ENCODE measurements around the gene NEDD9. TPM values are rescaled to one million over a fixed set of nuclear protein-coding genes. Genes with fewer than 3 reads are reported as not detected.

NEDD9 gene
- total RNA-seq, 4 donors from 2014 or later = 19.8 to 49.4 (median 35.6) TPM

DNA sequence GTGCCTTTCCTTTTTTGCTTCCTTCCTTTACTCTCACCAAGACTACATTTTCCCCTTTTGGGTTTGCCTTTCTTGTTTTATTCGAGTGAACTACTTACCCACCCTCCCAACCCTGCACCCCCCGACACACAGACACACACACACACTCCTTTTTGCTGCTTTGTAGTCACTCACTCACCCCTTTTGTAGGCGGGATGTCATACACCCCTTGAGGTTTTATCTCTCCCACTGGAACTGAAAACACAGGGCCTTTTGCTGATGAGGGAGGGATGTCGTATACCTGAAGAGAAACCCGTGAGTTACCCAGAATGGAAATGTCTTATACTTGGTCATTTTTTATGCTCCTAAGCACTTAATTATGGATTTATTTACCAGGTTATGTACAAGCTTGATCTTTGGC, 40.3 kb downstream of the NEDD9 start:
- intact Hi-C loops (cut with DNase I; ENCODE audit: low total_unique reads) (no loop called here), in situ Hi-C loops (cut with MboI; ENCODE audit: low sequenced_read_pairs in 4 of 4) (no loop called here)
- Histone ChIP-seq H3K4me3 (no peak overlapping the region), H3K9me3 (no peaks in the 10 kb centered on the region), H3K27ac (no peak overlapping the region), H3K27me3 (no peaks in the 10 kb centered on the region), H3K36me3 (peaks cover 0 to 55% of the 10 kb centered on the region in 2 donors), H3K4me1 (peaks cover 9% of the 10 kb centered on the region in 2 donors)
- ATAC-seq (no peak), DNase-seq (no peak)
- TF ChIP-seq CTCF (IDR thresholded peaks at IDR 0.05 in 4 of 5, conservative IDR thresholded peaks at IDR 0.05 in 1 of 5) = no peak
- no peak for TF ChIP-seq POLR2A (IDR thresholded peaks at IDR 0.05)

- H3K27ac ChIP-seq = no peak overlapping the region
- H3K9me3 ChIP-seq = no peaks in the 10 kb centered on the region
- peaks cover 0 to 61% of the 10 kb centered on the region in 2 donors for H3K36me3 ChIP-seq
- peaks cover 7 to 8% of the 10 kb centered on the region in 2 donors for H3K4me1 ChIP-seq
- H3K4me3 ChIP-seq = no peak overlapping the region
- H3K27me3 ChIP-seq = no peaks in the 10 kb centered on the region
- ATAC-seq (no peak), DNase-seq (no peak)
- intact Hi-C loops (cut with DNase I; ENCODE audit: low total_unique reads) (no loop called here), in situ Hi-C loops (cut with MboI; ENCODE audit: low sequenced_read_pairs in 4 of 4) (no loop called here)
- TF ChIP-seq POLR2A (IDR thresholded peaks at IDR 0.05) (no peak), CTCF (IDR thresholded peaks at IDR 0.05 in 4 of 5, conservative IDR thresholded peaks at IDR 0.05 in 1 of 5) (no peak)
Measured at GRCh38 chr6:11190625-11191245, 41.7 kb downstream of the NEDD9 start.

DNA sequence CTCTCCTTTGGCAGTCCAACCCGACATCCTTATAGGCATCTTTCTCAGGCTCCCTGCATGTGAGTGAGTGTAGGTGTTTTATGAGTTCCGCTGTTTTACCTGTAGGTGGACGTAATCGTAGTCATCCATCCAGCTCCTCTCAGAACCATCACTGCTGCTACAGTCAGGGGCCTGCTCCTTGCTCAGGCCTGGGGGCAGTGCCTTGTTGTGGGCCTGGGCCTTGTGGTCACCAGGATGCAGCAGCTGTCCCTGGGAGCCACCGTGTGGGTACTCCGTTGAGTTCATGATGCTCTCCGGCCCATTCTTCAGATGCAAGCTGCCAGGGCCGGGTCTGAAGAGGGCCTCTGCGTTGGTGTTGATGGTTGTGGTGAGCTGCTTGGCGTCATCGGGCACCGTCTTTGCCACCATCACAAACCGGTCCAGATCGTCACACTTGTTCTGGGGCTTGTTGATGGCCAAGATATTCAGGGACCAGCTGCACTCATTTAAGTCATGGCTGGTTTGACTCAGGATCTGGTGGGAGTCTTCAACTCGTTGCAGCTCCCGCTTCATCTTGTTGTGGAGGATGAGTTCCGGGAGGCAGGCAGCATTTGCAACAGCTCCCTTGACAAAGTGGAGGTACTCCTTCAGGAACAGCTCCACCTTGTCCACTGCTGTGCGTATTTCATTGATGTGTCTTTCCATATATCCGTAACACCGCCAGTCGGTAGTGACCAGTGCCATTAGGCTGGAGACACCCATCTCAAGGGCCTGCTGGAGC, 42.4 kb downstream of the NEDD9 start:
- ATAC-seq = no peak

DNA sequence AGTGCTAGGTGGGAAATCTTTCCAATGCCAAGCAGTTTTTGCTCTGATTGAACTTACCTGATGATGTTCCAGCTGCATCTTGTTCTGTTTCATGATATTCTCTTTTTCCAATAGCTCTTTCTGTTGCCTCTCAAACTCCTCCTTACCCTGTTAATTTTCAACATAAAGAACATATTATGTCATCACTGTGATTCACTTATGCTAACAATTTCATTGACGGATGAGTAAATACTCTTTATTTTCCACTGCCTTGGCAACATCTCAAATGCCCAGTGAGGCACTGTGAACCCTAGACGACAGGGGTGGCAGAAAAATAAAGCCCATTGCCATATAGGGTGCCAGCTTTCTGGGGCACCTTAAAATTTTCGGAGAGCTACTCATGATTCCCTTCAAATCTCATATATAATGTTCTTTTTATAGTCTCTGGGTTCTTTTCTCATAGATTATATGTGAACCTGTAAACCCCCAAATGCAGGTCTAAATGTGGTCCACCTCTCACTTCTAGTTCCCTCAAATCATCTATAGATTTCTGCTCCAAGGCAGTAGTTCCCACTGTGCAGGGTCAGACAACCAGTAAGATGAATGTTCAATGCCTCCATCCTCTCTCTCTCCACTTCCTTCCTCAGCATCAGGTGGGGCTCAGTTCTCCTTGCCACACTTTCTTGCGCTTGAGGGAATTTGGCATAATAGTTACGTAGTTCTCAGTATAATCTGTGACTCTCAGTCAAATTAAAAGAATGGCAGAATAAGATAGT, 44.1 kb downstream of the NEDD9 start:
- H3K4me3 ChIP-seq = no peak overlapping the region
- TF ChIP-seq POLR2A (IDR thresholded peaks at IDR 0.05) (no peak), CTCF (IDR thresholded peaks at IDR 0.05 in 4 of 5, conservative IDR thresholded peaks at IDR 0.05 in 1 of 5) (no peak)
- H3K9me3 ChIP-seq = no peaks in the 10 kb centered on the region
- in situ Hi-C loops (cut with MboI; ENCODE audit: low sequenced_read_pairs in 4 of 4) (no loop called here), intact Hi-C loops (cut with DNase I; ENCODE audit: low total_unique reads) (no loop called here)
- H3K36me3 ChIP-seq = peaks cover 0 to 62% of the 10 kb centered on the region in 2 donors
- no peak overlapping the region for H3K27ac ChIP-seq
- no peaks in the 10 kb centered on the region for H3K27me3 ChIP-seq
- no peak for DNase-seq
- no peak for ATAC-seq
- H3K4me1 ChIP-seq = no peaks in the 10 kb centered on the region

More for the DNA sequence above, 42.4 kb downstream of the NEDD9 start:
- Histone ChIP-seq H3K4me1 (peaks cover under 1 to 3% of the 10 kb centered on the region in 2 donors), H3K9me3 (no peaks in the 10 kb centered on the region), H3K27ac (no peak overlapping the region), H3K36me3 (peaks cover 0 to 65% of the 10 kb centered on the region in 2 donors), H3K27me3 (no peaks in the 10 kb centered on the region), H3K4me3 (no peak overlapping the region)
- DNase-seq = no peak
- in situ Hi-C loops (cut with MboI; ENCODE audit: low sequenced_read_pairs in 4 of 4) = no loop called here
- intact Hi-C loops (cut with DNase I; ENCODE audit: low total_unique reads) = no loop called here
- TF ChIP-seq POLR2A (IDR thresholded peaks at IDR 0.05) = no peak
- TF ChIP-seq CTCF (IDR thresholded peaks at IDR 0.05 in 4 of 5, conservative IDR thresholded peaks at IDR 0.05 in 1 of 5) = no peak

Measured in gastrocnemius medialis (tissue), 4 donors.